ENCODE data around the gene CCDC9B.

The CCDC9B gene

GRCh38 chr15:40365016-40365415, 24.3 kb upstream of the CCDC9B start:
- TF ChIP-seq, protein P1, sequence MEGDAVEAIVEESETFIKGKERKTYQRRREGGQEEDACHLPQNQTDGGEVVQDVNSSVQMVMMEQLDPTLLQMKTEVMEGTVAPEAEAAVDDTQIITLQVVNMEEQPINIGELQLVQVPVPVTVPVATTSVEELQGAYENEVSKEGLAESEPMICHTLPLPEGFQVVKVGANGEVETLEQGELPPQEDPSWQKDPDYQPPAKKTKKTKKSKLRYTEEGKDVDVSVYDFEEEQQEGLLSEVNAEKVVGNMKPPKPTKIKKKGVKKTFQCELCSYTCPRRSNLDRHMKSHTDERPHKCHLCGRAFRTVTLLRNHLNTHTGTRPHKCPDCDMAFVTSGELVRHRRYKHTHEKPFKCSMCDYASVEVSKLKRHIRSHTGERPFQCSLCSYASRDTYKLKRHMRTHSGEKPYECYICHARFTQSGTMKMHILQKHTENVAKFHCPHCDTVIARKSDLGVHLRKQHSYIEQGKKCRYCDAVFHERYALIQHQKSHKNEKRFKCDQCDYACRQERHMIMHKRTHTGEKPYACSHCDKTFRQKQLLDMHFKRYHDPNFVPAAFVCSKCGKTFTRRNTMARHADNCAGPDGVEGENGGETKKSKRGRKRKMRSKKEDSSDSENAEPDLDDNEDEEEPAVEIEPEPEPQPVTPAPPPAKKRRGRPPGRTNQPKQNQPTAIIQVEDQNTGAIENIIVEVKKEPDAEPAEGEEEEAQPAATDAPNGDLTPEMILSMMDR (conservative IDR thresholded peaks at IDR 0.05; ENCODE audit: low read depth, low read length) = no peak
- DNase-seq (ENCODE audit: low read depth) = no peak
- no peak overlapping the region for H3K4me3 ChIP-seq (ENCODE audit: low read length)

DNA sequence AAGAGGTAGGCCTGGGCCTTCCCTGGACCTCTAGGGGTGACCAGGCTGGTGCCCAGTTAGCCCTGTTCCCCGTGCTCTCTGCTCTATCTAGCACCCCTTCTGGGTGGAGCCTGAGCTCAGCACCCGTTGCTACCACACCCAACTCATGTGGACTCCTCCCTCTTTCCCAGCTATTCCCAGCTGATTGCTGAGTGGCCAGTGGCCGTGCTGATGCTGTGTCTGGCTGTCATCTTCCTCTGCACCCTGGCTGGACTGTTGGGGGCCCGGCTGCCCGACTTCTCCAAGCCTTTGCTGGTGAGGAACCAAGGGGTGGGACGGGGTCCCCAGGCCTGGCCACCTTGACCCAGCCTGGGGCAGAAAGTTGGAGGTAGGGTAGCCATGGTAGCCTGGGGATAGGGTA, 23.5 kb upstream of the CCDC9B start:
- H3K4me3 ChIP-seq (ENCODE audit: low read length) = no peak overlapping the region
- DNase-seq (ENCODE audit: low read depth) = no peak
- TF ChIP-seq, protein P1 (conservative IDR thresholded peaks at IDR 0.05; ENCODE audit: low read depth, low read length) = no peak

DNA sequence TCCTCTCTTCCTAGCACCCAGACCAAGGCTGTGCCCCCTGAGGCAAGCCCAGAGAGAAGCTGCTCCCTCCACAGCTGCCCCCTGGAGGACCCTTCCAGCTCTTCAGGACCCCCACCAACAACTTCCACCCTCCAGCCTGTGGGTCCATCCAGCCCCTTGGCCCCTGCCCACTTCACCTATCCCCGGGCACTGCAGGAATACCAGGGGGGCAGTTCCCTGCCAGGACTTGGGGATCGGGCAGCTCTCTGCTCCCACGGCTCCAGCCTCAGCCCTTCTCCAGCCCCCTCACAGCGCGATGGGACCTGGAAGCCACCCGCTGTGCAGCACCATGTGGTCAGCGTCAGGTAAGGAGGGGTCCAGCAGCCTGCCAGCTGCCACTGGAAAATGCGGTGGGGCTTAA, 22.9 kb upstream of the CCDC9B start:
- DNase-seq (ENCODE audit: low read depth) = no peak
- TF ChIP-seq, protein P1 (conservative IDR thresholded peaks at IDR 0.05; ENCODE audit: low read depth, low read length) = no peak
- H3K4me3 ChIP-seq (ENCODE audit: low read length) = no peak overlapping the region

DNA sequence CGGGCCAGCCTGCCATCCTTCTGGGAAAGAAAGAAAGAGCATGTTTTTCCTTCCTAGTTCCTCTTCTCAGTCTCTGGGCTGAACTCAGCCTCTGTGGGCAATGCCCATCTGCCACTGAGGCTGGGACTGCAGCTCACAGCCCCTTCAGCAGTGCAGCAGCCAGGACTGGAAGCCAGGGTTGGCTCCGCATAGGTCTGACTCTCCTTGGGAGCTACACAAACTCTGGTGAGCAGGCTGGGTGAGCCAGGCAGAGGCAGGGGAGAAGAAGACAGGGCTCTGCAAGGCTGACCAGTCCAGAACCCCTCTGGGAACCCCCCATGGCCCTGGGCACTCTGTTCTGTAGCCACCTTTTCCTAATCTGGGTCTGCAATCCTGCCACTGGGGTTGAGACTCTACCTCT, 20.9 kb upstream of the CCDC9B start:
- TF ChIP-seq, protein P1 (conservative IDR thresholded peaks at IDR 0.05; ENCODE audit: low read depth, low read length) = no peak
- H3K4me3 ChIP-seq (ENCODE audit: low read length) = no peak overlapping the region
- DNase-seq (ENCODE audit: low read depth) = no peak

DNA sequence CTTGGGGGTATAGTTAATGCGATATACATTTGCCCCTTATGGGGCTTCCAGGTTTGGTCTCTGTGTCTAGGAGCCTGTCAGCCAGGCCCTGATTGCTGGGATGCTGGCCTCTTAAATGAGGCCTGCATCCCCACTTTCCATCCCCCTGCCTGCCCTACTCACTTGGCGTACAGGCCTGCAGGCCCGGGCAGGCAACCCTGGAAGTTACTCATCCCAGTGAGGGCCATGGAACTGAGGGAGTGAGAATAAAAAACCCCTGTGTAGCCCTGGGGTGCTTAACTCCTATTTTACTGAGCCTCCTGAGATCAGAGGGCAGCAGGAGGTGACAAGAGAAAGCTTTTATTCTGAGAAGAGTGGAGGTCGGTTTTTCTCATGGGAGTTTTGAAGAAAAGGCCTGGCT, 19.3 kb upstream of the CCDC9B start:
- TF ChIP-seq, protein P1 (conservative IDR thresholded peaks at IDR 0.05; ENCODE audit: low read depth, low read length) = no peak
- no peak for DNase-seq (ENCODE audit: low read depth)
- H3K4me3 ChIP-seq (ENCODE audit: low read length) = no peak overlapping the region

DNA sequence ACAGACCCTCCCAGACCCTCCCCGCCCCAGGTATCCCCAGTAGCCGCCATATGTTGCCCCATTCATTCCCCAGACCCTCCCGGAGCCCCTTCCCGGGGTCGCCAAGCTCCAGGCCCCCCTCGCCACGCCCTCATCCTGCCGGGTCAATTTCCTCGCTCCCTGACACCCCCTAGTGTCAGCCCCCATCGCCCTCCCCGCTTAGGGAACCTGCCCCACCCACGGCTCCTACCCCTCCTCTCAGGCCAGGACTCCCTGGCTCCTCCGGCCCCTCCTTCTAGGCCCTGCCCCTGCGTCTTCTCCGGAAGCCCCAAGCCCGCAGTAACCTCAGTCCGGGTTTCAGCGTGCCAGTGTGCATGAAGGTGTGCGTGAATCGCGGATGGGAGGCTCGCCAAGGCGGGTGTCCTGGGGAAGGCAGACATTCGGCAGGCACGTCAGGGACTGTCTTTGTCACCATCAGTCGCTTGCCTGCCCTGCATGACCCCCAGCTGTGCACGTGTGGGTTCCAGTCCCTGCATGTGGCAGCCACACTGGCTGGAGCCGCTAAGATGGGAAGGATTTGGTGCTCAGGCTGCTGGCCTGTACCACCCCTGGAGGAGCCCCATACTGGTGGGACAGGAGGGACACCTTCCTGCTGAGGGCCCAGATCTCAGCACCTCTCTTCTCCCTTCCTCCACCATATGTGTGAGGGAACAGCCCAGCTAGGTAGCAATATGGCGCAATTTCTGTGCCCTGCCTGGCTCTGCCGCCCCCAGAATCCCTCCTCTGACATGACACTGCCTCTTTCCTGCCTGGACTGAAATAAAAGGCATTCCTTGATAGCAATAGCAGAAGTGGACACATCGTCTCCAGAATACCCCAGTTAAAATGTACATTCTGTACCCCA, 18.0 kb upstream of the CCDC9B start:
- peak overlapping the region; percentile 54 for H3K4me3 ChIP-seq (ENCODE audit: low read length)
- DNase-seq (ENCODE audit: low read depth) = no peak
- TF ChIP-seq, protein P1 (conservative IDR thresholded peaks at IDR 0.05; ENCODE audit: low read depth, low read length) = no peak
